Astrocyte of the spinal cord (primary cell): ENCODE results near the gene HSPA12A.

Experiments
- DNase-seq: peaks from one replicate; pipeline ENCODE4 v3.0.0; 2011; ENCODE audit warnings: low read depth, low spot score
- H3K4me3 ChIP-seq: 2 replicates; pipeline ENCODE4 v1.5.1; 2011; ENCODE audit warnings: low read depth, mild to moderate bottlenecking, low read length, moderate library complexity
- CTCF ChIP-seq: IDR thresholded peaks from 2 replicates; pipeline ENCODE4 v1.5.1; 2012; ENCODE audit warnings: low read depth, mild to moderate bottlenecking, low read length, inconsistent platforms
- in situ Hi-C: cut with HindIII; loops from 2 replicates; pipeline ENCODE4 v1.10.0; 2017; ENCODE audit warnings: low sequenced_read_pairs

The HSPA12A gene

GRCh38 chr10:116728526-116729096, 13.8 kb downstream of the HSPA12A start:
- no peak overlapping the region for H3K4me3 ChIP-seq
- no peak for DNase-seq
- in situ Hi-C loops: no loop called here
- no peak for TF ChIP-seq CTCF

GRCh38 chr10:116723428-116724281, 18.7 kb downstream of the HSPA12A start:
- no peak overlapping the region for H3K4me3 ChIP-seq
- no peak for DNase-seq
- TF ChIP-seq CTCF: no peak
- in situ Hi-C loops: no loop called here

DNA sequence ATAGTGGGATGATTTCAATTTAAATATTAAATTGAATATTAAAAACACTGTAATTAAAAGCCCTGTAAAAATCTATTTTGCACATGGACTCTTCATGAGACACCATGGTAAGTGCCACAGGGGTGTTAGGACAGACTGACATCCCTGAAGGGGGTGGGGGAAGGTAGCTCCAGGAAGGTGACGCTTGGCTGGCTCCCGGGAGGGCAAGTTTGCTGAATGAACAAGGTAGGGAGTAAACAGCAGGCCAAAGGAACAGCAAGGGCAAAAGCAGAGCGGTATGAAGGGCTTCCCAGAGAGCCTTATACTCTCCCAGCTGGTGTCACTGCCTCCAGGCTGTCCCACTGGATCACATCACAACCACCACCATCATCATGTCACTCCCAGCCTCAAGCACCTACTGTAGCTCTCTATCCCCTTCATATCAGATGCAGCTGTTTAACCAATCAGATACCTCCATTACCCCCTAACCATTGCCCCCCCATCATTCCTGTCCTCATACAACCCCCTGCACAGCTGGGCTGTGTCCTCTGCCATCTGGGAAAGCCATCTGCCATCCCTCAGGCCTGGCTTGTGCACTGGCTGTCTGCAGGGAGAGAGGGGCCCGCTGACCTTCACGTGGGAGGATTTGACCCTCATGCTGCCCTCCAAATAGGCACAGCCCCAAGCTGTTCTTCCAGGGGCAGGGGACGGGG, 19.5 kb downstream of the HSPA12A start:
- DNase-seq: no peak
- in situ Hi-C loops: no loop called here
- H3K4me3 ChIP-seq: no peak overlapping the region
- TF ChIP-seq CTCF: no peak

DNA sequence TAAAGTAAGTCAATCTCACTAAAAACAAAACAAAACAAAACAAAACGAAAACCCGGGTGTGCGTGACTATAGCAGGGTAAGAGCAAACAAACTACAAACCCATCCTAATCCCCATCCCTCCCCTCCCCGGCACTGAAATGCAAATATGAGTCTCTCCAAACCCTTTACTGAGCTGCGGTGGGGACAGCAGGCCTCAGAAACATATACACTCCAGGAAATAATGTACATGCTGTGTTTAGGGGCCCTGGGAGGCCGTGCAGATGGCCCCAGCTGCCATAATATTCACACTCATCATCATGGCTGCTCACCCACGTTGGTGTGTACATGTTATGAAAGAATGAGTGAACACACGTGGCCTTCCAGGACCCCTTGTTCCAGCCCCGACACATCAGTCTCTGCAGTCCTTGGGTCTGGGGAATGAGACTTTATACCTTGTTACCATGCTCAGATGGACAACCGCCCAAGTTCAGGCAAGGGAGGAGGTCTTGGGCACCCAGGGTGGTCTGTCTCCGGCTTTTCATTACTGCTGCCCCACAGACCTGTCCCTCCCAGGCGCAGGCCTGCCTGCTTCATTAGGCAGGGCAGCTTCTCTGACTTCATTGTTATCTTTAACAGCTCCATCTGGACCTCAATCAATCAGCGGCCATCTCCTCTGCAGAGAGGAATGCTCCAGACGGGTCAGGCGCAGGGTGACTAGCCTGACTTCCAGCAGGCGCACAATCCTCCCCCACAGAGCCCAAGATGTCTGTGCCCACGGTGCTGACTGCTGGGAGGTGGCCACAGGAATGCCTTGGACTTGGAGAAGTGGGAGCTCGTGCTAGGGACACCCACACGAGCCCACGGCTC, 20.6 kb downstream of the HSPA12A start:
- in situ Hi-C loops: no loop called here
- no peak overlapping the region for H3K4me3 ChIP-seq
- no peak for TF ChIP-seq CTCF
- peak; percentile 41 for DNase-seq

DNA sequence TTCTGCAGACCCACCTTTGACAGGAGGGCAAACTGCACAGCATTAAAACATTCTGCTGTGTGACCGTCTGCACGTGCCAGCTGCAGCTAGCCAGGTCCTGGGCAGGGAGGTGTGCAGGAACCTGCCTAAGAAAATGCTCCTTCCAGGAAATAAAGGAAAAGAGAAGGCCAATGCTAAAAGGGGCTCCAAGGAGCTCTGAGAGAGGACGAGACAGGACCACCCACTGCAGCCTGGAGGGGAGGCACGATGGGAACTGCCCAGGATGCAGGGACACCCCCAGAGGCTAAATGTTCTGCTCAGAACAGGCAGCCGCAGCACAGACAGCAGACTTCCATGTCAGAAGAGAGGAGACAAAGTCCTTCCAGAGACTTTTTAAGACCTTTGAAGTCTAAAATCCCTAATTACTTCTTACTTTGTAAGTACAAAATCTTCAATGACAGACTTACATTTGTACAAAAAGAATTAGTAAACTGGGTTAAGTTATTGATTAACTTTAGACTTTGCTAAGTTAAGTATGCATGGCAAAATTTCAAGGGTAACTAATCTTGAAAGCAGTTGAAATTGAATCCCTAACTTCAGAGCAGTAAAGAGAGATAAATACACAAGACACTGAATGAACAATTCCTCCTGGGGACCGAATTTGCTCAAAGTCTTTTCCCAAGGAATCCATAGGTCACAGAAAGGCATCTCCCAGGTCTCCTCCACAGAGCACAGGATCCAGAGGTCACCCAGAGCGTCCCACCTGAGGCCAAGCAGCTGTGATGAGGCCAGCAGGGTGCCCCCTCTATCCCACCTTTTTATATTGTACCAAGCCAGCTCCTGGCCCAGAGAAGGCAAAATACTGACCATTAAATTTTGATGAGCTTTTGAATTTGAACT, 21.5 kb downstream of the HSPA12A start:
- TF ChIP-seq CTCF: no peak

More for the DNA sequence above, 21.5 kb downstream of the HSPA12A start:
- H3K4me3 ChIP-seq: no peak overlapping the region
- in situ Hi-C loops: no loop called here
- DNase-seq: no peak
